TTC549 (cell line): ENCODE measurements around the gene MAP2K3.
A peak's percentile ranks its signal among the peaks of the same experiment; 100 is the strongest.

Experiments
- FAIRE-seq: peaks from 2 replicates; lab custom pipeline; 2012; peaks lifted over from hg19 to GRCh38; lab: Jason Lieb, UNC

MAP2K3 gene

DNA sequence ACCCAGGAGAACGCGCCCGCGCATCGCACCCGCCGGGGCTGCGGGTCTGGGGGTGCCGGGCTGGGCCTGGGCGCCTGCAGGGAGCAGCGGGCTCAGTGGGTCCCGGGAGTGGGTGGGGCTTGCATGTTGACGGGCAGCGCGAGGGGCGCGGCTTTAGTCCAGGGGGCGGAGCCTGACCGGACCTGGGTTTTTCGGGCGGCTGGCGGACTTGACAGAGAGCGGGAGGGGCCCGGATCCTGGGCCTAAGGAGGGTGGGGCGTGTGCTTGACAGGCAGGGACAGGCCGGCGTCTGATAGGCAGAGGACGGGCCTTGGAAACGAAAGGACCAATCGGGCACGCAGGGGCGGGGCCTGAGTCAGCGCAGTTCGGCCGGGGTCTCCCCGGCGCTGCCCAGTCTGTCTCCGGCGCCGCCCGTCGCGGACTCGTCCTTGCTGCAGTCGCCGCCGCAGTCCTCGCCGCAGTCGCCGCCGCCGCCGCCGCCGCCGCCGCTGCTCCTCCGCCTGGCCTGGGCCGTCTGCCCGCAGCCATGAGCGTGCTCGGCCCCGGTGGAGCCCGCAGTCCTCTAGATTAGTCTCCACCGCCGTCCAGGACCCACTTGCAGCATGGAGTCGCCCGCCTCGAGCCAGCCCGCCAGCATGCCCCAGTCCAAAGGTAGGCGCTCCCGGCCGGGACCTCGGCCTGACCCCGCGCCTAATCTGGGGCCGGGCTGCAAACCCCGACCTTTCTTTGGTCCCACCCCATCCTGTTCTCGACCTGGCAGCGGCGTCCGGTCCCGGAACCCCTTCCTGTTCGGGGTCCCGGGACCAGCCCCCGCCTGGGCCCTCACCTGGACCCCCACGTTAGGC lies at the start of gene MAP2K3:
Gene MAP2K3, plus strand, starts transcription at position 393 of the 845 bp plus-strand sequence. Its CDS starts 210 bp downstream, at position 603.
- peak; percentile 85 for FAIRE-seq

DNA sequence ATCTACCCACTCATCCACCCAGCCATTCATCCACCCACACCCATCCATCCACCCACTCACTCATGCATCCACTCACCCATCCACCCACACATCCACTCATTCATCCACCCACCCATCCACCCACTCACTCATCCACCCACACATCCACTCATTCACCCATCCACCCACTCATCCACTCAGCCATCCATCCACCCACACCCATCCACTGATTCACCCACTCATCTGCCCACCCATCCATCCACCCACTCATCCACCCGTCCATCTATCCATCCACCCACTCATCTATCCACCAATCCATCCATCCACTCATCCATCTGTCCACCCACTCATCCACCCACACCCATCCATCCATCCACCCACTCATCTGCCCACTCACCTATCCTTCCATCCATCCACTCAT lies 48.6 kb upstream of the MAP2K3 start:
- no peak for FAIRE-seq

DNA sequence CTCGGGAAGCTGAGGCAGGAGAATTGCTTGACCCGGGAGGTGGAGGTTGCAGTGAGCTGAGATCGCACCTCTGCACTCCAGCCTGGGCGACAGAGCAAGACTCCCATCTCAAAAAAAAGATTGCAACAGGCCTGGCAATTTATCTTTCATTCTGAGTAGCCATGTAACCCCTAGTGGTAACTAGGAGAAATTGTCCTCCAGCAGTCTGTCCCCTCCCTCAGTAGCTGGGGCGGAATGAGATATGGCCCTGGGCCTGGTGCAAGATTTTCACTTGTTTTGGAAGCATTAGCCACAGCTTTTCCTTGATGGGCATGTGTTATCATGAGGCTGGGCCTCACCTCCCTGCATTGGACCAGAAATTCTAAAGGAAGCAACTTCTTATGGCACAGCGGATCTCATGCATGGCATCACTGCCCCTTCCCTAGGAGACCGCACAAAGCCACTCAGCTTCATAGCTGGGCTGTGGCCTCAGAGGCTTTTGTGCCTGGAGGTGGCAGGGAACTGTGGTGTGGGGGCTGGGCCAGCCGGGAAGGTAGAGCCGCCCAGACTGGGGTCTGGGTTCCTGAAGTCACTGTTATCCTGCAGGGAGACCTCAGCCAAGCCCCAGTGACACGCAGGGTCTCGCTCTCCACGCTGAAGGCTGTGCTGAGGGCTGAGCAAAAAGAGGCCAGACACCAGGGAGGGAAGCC lies 44.7 kb upstream of the MAP2K3 start:
- FAIRE-seq, result no peak

DNA sequence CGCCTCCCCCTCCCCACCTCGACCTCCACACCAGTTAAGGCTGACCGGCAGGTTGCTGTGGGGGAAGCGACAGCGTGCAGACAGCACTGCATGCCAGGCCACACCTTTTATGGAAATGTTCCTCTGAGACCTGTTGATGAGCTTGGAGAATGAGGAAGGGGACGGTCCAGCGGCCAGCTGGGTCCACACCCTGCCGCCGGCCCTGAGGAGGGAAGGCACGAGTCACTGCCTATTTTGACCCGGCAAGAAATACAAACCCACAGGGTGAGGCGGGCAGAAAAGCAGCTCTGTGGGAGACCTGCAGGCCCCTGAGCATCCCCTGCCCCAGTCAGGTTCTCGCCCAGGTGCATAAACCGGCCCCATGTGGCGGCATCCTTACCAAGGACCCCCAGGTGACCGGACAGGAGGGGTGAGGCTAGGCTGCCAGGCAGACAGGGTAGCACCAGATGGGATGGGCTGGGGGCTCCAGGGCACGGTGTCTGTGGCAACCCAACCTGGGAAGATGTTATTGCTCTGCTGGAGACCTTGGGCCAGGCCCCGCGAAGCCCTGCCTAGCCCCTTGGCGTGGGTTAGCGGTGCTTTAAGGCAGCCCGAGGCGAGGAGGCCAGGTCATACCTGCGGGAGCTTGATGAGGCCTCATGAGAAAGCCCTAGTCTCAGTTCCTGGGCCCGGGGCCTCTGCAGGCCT lies 44.0 kb upstream of the MAP2K3 start:
- FAIRE-seq, result no peak

DNA sequence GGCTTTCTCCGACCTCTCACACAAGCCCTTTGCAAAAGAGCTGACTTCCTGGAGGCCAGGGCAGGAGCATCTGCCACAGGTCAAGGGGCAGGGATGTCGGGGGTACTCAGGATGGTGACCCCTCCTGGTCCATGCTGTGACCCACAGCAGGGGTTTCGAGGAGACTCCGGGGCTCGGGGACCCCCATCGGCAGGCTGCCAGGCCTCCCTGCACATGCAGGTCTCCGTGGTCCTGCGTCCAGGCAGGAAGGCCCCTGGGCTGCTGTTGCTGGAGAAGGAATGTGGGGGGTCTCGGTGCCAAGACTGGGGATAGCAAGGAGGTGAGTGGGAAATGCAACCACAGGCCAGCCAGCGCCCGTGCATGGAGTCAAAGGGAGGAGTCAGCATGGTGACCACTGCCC lies 42.9 kb upstream of the MAP2K3 start:
- no peak for FAIRE-seq

DNA sequence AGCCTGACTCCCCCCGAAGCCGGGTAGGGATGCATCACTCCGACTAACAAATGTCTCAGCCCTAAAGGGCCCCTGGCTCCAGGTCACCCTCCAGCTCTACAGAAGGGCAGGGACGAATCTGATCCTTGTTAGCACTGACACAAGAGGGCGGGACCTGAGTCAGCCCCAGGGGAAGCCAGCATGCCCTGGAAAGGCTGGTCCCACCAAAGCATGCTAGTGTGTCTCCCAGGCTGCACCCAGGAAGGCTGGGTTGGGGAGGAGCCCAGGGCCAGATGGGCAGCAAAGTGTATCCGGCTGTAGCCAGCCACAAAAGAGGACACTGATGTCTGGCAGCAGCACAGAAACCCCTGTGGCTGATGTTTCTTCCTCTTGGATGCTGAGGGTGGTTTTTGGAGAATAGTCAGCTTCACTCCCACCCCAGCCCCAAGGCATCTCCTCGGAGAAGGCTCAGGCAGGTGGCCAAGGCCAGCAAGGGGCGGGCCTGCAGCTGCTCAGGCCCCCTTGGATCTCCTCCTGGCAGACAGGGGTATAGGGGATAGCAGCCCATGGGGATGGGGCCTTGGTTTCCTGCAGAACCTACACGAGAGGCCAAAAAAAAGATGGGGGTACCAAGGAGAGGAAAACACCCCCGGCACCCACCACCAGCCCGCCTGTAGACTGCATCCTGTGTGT lies 42.3 kb upstream of the MAP2K3 start:
- no peak for FAIRE-seq

DNA sequence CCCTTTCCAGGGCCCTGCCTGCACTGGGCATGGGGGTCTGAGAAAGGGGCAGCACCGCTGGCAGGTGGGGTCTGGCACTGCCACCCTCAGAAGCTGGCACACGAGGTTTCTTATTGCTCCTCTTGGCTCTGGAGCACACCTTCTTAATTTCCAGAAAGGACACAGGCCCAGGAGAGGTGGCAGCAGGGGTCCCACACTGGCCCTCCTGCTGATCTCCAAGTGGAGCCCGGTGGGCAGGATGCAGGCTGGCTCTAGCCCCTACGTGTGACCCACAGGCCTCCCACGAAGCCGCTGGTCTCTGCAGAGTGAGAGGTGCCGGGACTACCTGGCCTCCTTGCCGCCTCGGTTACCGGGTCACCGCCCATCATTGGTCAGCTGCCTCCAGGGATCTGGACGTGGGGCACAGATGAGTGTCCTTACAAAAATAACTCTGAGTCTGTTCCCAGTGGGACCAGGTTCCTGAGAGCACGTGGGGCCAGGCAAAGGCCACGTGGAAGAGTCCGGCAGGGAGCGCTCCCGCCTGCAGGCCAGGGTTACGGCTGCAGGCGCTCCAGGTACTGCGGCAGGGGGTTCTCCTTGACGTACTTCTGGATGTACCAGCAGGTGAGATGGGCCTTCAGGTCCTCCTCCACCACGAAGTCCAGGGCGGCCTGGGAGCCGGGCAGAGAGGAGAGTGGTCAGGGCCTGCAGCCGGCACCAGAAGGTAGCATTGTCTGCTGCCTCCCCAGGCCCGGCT lies 41.6 kb upstream of the MAP2K3 start:
- no peak for FAIRE-seq

DNA sequence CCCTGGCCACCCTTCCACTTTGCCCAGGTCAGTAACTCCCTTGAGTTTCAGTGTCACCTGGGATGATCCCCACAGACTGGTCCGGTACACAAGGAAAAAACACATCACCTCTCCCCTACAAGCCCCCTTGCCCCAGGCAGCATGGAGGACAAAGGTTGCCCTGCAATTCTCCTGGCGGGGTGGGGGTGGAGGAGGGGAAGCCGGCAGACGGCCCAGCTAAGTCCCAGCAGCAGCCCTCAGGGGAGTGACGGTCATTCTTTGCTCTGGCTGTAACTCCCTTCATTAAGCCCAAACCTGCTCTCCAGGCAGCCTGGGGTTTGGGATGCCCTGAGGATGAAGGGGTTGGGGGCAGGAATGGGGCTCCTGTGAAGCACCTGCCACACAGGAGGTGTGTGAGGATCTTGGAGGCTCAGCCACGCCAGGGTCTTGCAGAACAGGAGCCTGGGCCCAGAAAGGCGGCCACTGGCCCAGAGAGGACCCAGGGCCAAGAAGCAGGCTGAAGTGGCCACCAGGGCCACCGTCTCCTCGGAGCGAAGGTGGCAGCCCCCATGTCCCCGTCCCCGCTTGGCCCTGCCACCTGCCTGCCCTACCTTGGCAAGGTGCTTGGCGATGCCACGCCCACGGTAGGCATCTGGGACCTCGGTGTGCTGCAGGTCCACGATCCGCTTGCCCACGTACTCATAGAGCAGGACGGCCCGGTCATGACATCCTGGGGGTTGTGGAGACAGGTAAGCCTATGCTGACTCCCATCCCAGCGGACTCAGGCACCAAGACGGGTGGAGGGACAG lies 40.8 kb upstream of the MAP2K3 start:
- no peak for FAIRE-seq

DNA sequence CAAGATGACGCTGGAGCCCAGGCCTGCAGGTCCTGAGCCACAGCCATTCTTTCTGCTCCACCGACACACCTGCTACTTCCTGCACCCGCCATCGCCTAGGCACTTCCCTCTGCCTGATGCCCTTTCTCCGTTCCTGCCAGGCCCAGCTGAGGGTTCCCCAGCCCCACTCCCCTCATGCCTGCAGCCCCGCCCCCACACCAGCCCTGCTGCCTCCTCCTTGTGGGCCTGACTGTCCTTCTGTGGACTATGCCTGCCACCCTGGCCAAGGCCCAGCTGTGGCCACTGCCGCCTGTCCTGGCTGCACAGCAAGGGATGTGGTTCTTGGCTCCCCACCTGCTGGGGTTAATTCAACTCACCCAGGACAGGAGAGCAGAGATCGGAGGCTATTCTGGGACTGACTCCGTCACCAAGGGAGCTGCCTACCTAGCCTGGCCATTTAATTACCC lies 38.8 kb upstream of the MAP2K3 start:
- no peak for FAIRE-seq

DNA sequence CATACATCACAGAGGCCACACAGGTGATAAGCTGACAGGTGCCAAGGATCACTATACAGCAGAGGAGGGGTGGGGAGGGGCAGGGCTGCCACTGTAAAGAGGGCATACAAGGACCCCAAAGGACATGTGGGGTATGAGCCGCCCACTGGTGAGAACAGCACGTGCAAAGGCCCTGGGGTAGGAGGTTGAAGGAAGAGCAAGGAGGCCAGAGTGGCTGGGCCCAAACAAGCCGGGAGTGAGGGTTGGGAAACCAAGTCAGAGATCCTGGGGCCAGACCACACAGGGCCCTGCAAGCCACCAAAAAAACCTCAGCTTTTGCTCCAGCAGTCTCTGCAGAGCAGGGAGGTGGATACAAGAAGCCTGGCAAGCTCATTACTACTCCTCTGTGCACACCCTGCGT lies 37.8 kb upstream of the MAP2K3 start:
- FAIRE-seq, result no peak

DNA sequence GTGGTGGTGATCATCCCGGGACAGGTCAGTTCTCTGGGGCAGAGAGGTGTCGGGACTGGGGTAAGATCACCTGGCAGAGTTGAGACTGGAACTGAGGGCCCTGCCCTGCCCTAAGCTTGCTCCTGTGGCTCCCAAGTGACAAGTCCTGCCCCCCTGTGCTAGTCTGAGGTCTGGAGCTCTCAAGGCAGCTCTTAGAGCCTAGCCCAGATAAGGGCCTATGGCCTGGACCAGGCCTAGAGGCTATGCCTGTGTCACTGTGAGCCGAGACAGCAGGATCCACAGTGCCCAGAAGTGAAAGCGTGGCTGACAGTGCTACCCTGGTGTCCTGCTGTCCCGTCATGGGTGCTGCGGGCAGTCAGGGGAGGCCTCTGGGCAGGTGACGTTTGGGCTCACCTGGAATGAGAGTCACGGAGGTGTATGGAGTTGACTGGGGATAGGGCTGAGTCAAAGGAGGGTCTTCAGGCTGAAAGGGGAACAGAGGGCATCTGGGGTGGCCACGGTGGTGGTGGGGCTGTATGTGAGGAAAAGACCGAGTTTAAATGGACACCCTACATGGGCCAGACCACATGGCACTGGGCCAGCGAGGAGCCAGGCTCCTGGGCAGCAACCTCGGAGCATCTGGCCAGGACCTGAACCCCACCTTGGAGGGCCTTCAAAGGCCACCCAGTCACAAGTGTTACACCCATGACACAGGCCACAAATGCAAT lies 36.8 kb upstream of the MAP2K3 start:
- FAIRE-seq, result no peak

DNA sequence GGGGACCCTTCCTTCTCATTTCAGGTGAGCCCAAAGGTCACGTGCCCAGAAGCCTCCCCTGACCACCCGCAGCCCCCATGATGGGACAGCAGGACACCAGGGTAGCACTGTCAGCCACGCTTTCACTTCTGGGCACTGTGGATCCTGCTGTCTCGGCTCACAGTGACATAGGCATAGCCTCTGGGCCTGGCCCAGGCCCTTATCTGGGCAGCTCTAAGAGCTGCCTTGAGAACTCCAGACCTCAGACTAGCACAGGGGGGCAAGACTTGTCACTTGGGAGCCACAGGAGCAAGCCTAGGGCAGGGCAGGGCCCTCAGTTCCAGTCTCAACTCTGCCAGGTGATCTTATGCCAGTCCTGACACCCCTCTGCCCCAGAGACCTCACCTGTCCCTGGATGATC lies 36.0 kb upstream of the MAP2K3 start:
- FAIRE-seq, result no peak

DNA sequence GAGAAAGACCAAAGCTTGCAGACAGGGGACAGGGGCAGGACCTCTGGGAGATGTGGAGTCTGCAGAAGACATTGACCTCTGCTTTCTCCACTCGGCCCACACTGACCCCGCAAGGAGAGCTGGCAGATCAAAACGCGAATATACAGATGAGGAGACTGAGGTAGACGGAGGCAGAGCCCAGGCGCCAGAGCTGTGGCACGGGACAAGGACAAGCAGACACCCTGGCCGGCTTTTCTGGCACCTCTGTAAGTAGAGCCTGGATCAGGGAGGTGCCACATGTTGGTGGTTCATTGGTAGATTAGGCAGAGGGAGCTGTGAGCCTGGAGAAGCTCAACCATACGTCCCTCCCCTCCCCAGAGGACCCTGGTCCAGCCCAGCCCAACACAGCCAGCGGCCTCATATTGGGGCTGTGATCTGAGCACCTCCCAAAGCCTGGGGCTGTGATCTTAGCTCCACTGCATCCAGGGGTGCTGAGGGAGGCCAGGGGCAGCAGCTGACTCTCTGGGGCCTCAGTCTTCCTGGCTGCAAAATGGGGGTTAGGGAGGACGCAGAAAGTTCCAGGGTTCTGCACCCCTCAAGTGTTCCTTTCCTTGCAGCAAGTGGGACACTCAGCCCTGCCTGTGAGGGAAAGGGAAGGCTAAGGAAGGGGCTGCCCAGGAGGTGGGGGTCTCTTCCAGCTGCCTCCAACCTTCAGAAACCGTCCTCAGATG lies 35.3 kb upstream of the MAP2K3 start:
- no peak for FAIRE-seq

DNA sequence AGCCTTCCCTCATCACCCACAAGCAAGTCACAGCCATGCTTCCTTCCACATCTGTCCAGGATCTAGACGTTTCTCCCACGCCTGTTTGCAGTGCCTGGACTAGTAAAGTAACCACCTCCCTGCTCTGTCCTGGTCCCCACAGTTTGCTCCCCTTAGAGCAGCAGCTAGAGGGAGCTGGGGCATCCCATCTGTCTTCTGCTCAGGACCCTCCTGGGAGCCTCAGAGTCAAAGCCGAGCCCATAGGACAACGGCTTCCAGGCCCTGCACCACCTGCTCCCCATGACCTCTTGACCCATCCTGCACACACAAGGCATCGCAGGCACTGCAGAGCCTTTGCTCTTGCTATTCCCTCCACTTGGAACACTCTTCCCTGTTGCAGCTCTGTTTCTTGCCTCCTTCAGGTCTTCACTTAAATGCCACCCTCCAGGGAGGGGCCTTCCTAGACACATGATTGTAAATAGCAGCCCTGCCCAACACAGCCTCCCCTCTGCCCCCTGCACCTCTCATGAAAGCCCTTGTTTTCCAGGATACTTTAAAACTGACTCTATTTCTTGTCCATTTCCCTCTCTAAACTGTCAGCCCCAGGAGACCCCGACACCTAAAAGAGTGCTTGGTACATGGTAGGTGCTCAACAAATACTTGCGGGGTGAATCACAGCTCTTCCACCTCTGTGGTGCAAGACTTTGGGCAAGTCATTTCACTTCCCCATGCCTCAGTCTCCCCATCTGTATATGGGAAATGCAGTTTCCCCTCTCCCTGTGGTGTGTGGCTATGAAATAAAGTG lies 34.4 kb upstream of the MAP2K3 start:
- FAIRE-seq, result no peak

DNA sequence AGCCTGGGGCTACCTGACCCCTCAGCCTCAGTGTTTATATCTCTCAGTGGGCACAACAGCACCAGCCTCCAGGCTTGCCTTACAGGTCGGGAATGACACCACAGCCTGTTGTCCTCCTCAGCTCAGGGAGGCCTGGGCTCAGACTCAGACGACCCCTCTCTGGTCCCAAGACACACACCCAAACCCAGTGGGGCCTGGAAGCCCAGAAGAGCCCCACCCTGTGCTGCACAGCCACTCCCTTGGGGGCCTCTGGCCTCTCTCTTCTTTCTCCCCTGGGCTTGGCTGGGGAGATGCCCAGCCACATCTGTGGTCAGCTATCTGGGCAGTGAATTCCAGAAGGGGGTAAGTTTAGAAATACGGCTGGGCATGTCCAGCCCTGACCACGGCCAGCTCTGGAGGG lies 33.7 kb upstream of the MAP2K3 start:
- FAIRE-seq, result no peak

DNA sequence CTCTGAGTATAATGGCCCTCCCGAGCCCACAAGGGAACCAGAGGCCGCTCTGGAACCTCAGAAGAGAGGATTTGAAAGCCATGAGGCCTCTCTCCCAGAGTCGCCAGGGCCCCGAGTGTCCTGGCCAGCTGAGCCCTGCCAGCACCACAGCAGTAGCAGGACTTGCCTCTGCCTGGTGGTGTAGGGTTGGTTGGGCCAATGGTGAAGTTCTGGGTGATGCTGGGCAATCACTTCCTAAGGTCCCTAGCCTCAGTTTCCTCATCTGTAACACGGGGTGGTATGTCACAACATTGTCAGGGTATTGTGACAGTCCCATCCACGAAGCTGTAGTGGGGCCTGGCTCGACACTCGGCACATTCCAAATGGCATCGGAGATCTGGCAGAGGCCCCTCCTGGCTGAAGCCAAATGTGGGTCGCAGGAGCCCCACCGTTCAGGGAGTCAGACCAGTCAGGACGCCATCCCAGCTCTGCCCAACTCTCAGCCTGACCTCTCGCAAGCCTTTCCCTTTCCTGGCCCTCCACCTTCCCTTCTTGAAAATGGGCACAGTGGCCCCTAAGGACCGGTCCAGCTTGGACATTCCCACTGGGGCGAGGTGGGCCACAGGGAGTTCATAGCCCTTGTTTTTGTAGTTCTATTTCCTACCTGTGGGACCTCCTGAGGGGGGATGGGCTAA lies 33.0 kb upstream of the MAP2K3 start:
- FAIRE-seq, result no peak

DNA sequence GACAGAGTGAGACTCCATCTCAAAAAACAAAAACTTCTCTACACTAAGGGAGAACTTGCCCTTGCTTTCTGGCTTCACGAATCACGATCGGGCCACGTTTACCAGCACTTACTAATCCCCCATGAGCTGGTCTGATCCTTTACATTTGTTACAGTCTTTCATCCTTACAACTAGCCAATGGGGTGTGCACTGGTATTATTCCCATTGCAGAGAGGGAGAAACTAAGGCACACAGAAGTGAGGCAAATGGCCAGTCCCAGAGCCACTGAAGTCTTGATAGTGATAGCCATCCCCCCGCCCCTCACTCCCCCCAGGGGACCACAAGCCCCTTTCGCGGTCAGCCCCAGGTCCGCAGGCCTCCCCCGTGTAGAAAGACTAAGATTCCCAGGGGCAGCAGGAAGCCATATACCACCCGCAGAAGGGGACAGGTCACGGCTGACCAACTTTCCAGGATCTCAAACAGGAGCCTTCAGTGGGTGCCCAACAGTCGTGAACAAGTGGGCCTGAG lies 32.2 kb upstream of the MAP2K3 start:
- FAIRE-seq, result no peak
